A549 (cell line): Measurements from ENCODE around the gene TCF3. TPM values are rescaled to one million over a fixed set of nuclear protein-coding genes. Genes with fewer than 3 reads are reported as not detected.

Source experiments
- ATAC-seq, 2 experiments: fragments of 200-7000 bp in 1 of 2; fragments of >200 bp in 1 of 2; cut with Nextera tagmentation in 1 of 2; cut with Tn5 transposase in 1 of 2; 3 replicates each; pipeline versions ENCODE4 v1.8.0 to v1.9.1; 2018 to 2020; ENCODE audit warnings: mild to moderate bottlenecking in 1 of 2, moderate library complexity in 1 of 2
- CTCF ChIA-PET: fragments of 300-600 bp; sonication (Branson Sonifier 250); formaldehyde crosslinking; extraction: SDS; loops from one replicate; lab custom pipeline; 2021; ENCODE audit warnings: antibody characterized with exemption, inconsistent platforms; lab: Yijun Ruan, JAX
- POLR2A ChIA-PET: fragments of 350-600 bp; formaldehyde crosslinking; extraction: SDS; loops from one replicate; lab custom pipeline; 2021; ENCODE audit warnings: antibody characterized with exemption, inconsistent platforms; lab: Yijun Ruan, JAX
- DNase-seq, 2 experiments: peaks; one replicate each; pipeline versions ENCODE4 v3.0.0 to v3.0.0-alpha.2; 2011 to 2016; ENCODE audit warnings: low read depth in 1 of 2, low spot score in 1 of 2
- FAIRE-seq: peaks from 2 replicates; lab custom pipeline; 2011; peaks lifted over from hg19 to GRCh38; lab: Jason Lieb, UNC
- H3K27ac ChIP-seq, 2 experiments: fragments of >200 bp; sonication (Bioruptor Twin); formaldehyde crosslinking; 3 replicates each; pipeline ENCODE4 v1.5.1; 2016 to 2017
- H3K4me1 ChIP-seq: fragments of >200 bp; sonication (Bioruptor Twin); formaldehyde crosslinking; 3 replicates; pipeline ENCODE4 v1.6.1; 2016
- H3K4me2 ChIP-seq: fragments of >200 bp; sonication (Bioruptor Twin); formaldehyde crosslinking; 3 replicates; pipeline ENCODE4 v1.6.1; 2016
- H3K4me3 ChIP-seq: fragments of >200 bp; sonication (Bioruptor Twin); formaldehyde crosslinking; 3 replicates; pipeline ENCODE4 v1.5.1; 2016
- H3K9me3 ChIP-seq: fragments of >200 bp; sonication (Bioruptor Twin); formaldehyde crosslinking; 3 replicates; pipeline ENCODE4 v1.6.1; 2016
- BHLHE40 ChIP-seq: IDR thresholded peaks from 2 replicates; pipeline ENCODE4 v1.6.1; 2012; ENCODE audit warnings: low read depth, low read length, inconsistent platforms
- CEBPB ChIP-seq, 2 experiments: fragments of >200 bp in 1 of 2; sonication (Bioruptor Twin) in 1 of 2; formaldehyde crosslinking in 1 of 2; IDR thresholded peaks; 2 replicates each; pipeline ENCODE4 v1.6.1; 2012 to 2016
- CHD4 ChIP-seq: fragments of 200-600 bp; sonication (generic); IDR thresholded peaks from 2 replicates; pipeline ENCODE4 v1.6.1; 2016; ENCODE audit warnings: antibody characterized with exemption, mild to moderate bottlenecking, borderline replicate concordance
- EHMT2 ChIP-seq: fragments of 200-600 bp; sonication (generic); IDR thresholded peaks from 2 replicates; pipeline ENCODE4 v1.6.1; 2016; ENCODE audit warnings: antibody characterized with exemption, low read depth, mild to moderate bottlenecking, moderate library complexity
- EP300 ChIP-seq, 2 experiments: fragments of >200 bp; sonication (Bioruptor Twin); formaldehyde crosslinking; IDR thresholded peaks; 2 replicates in 1 of 2; 3 replicates in 1 of 2; pipeline ENCODE4 v1.6.1; 2016 to 2017
- ESRRA ChIP-seq: fragments of 150-350 bp; IDR thresholded peaks from 2 replicates; pipeline ENCODE4 v1.6.1; 2014; ENCODE audit warnings: mild to moderate bottlenecking, low read length, borderline replicate concordance
- FOXS1 ChIP-seq: fragments of 250-450 bp; sonication (Bioruptor Pico); IDR thresholded peaks from 2 replicates; pipeline ENCODE4 v1.5.0; 2020; ENCODE audit warnings: mild to moderate bottlenecking, moderate library complexity
- GATA3 ChIP-seq: IDR thresholded peaks from 2 replicates; pipeline ENCODE4 v1.6.1; 2012; ENCODE audit warnings: borderline replicate concordance
- HDAC2 ChIP-seq: fragments of 200-600 bp; sonication (generic); IDR thresholded peaks from 2 replicates; pipeline ENCODE4 v1.6.1; 2016
- HOXA7 ChIP-seq: fragments of 250-450 bp; sonication (Bioruptor Pico); IDR thresholded peaks from 2 replicates; pipeline ENCODE4 v1.5.0; 2020; ENCODE audit warnings: mild to moderate bottlenecking, moderate library complexity
- HOXB13 ChIP-seq: fragments of 250-450 bp; sonication (Bioruptor Pico); IDR thresholded peaks from 2 replicates; pipeline ENCODE4 v1.5.0; 2020; ENCODE audit warnings: low read depth, mild to moderate bottlenecking, moderate library complexity
- HOXB5 ChIP-seq: fragments of 250-450 bp; sonication (Bioruptor Pico); IDR thresholded peaks from 2 replicates; pipeline ENCODE4 v1.5.0; 2020; ENCODE audit warnings: mild to moderate bottlenecking, moderate library complexity
- MAFK ChIP-seq: fragments of 450-650 bp; IDR thresholded peaks from 2 replicates; pipeline ENCODE4 v1.6.1; 2014; ENCODE audit not compliant: partially characterized antibody
- MAZ ChIP-seq: fragments of 150-350 bp; IDR thresholded peaks from 2 replicates; pipeline ENCODE4 v1.6.1; 2014; ENCODE audit warnings: antibody characterized with exemption, low read depth, low read length, borderline replicate concordance
- NFE2L2 ChIP-seq: fragments of 150-350 bp; conservative IDR thresholded peaks from 2 replicates; pipeline ENCODE4 v1.6.1; 2014; ENCODE audit warnings: low read length
- POLR2AphosphoS2 ChIP-seq: conservative IDR thresholded peaks from 2 replicates; pipeline ENCODE4 v1.6.1; 2012; ENCODE audit warnings: low read length, improper control_type of control experiment, inconsistent platforms
- RAD21 ChIP-seq, 2 experiments: fragments of >200 bp in 1 of 2; sonication (Bioruptor Twin) in 1 of 2; formaldehyde crosslinking in 1 of 2; IDR thresholded peaks in 1 of 2; conservative IDR thresholded peaks in 1 of 2; 2 replicates in 1 of 2; 3 replicates in 1 of 2; pipeline ENCODE4 v1.6.1; 2012 to 2018; ENCODE audit warnings: inconsistent platforms in 1 of 2
- SREBF2 ChIP-seq: fragments of 450-650 bp; IDR thresholded peaks from 2 replicates; pipeline ENCODE4 v1.6.1; 2014; ENCODE audit warnings: mild to moderate bottlenecking, moderate library complexity
- ZSCAN20 ChIP-seq: fragments of 250-450 bp; sonication (Bioruptor Pico); IDR thresholded peaks from 2 replicates; pipeline ENCODE4 v1.8.0; 2022; ENCODE audit warnings: mild to moderate bottlenecking, moderate library complexity
- WGBS: methylation state at CpG from one replicate; pipeline ENCODE4 v1.1.6; 2017; ENCODE audit errors: missing lambda C conversion rate; 5-methylcytosine and 5-hydroxymethylcytosine counted together
- polyA plus RNA-seq, 4 experiments: library from polyadenylated mRNA; depleted of rRNA in 3 of 4; stranded (reverse); fragments of >200 nt; fragmentation: RNase III in 1 of 4; extraction: RNeasy Plus Mini Kit Qiagen cat#74134 plus additional on column Dnase treatment in 1 of 4; gene quantifications; 2 replicates in 3 of 4; 3 replicates in 1 of 4; pipeline ENCODE4 v1.2.3, GENCODE V29; 2011 to 2017
- TF ChIP-seq, protein P1 (sequence below): fragments of 150-350 bp; IDR thresholded peaks from 2 replicates; pipeline ENCODE4 v1.6.1; 2014; ENCODE audit warnings: low read depth, mild to moderate bottlenecking, low read length
- TF ChIP-seq, protein P2 (sequence below): fragments of 450-650 bp; IDR thresholded peaks from 2 replicates; pipeline ENCODE4 v1.6.1; 2014; ENCODE audit warnings: antibody characterized with exemption
- TF ChIP-seq, protein P3 (sequence below): fragments of 250-450 bp; sonication (Bioruptor Pico); IDR thresholded peaks from 2 replicates; pipeline ENCODE4 v1.5.0; 2020; ENCODE audit warnings: low read depth, mild to moderate bottlenecking, moderate library complexity

Gene TCF3
- polyA plus RNA-seq, 2 of the 4 experiments (the other 2 are of a cell fraction) = 25.6 to 52.6 TPM

DNA sequence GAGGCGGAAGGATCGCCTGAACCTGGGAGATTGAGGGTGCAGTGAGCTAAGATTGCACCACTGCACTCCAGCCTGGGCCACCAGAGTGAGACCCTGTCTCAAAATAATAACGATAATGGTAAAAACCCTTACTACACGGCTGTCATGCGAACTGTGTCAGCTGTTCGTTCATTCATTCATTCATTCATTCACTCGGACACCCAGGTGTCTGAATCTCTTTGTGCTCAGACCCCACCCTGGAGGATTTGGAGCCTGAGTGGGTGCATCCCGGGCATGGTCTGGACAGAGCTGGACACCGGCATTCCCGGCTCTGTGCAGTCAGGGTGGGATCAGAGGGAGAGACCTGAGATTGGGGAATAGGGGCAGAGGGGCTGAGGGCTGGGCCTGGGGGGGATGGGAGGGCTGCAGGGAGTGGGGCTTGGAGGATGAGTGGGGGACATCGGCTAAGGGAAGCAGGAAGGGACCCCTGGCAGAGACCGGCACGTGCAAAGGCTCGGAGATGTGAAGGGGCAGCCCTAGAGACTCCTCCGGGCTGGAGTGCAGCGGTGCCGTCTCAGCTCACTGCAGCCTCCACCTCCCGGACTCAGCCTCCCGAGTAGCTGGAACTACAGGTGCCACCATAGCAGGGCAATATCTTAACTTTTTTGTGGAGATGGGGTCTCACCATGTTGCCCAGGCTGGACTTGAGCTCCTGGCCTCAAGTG lies 31.6 kb upstream of the TCF3 start (continued):
- TF ChIP-seq, protein P1, sequence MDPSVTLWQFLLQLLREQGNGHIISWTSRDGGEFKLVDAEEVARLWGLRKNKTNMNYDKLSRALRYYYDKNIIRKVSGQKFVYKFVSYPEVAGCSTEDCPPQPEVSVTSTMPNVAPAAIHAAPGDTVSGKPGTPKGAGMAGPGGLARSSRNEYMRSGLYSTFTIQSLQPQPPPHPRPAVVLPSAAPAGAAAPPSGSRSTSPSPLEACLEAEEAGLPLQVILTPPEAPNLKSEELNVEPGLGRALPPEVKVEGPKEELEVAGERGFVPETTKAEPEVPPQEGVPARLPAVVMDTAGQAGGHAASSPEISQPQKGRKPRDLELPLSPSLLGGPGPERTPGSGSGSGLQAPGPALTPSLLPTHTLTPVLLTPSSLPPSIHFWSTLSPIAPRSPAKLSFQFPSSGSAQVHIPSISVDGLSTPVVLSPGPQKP = no peak
- TF ChIP-seq RAD21 (conservative IDR thresholded peaks at IDR 0.05 in 1 of 2, IDR thresholded peaks at IDR 0.05 in 1 of 2) = no peak

DNA sequence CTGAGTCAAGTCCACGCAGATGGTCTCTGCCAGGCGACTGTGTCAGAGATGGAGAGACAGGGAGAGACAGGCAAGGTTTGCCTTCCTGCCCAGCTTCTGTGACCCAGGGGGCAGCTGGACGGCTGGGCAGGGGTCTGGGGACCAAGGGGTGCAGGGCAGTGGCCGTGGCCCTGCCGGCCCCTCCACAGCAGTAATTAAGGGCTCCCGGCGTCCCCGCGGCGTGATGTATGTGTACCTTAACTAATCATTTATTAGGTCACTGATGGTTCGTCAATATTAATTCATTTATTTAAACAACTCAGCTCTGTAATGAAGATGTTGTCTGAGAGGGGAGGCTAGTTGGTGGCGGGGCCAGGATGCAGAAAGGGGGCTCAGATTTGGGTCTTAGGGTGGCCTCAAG lies 28.6 kb upstream of the TCF3 start:
- H3K4me3 ChIP-seq = no peak overlapping the region
- no peaks in the 10 kb centered on the region for H3K4me1 ChIP-seq
- TF ChIP-seq HOXA7 (no peak), NFE2L2 (no peak), MAZ (no peak), ESRRA (no peak)
- ChIA-PET POLR2A (no interaction called here), CTCF (interaction anchor here (0.6 to 1.3 kb wide), 7 partner anchors 9 to 135 kb away, joined by 3 to 4 read pairs (median 3); no protein-coding TSS in a partner anchor)
- no peak for ATAC-seq
- no peak overlapping the region for H3K4me2 ChIP-seq
- 78% methylated on average over 9 of the region's 12 CpGs for WGBS
- no peak for FAIRE-seq
- no peak overlapping the region for H3K27ac ChIP-seq
- H3K9me3 ChIP-seq = no peaks in the 10 kb centered on the region
- DNase-seq = no peak

DNA sequence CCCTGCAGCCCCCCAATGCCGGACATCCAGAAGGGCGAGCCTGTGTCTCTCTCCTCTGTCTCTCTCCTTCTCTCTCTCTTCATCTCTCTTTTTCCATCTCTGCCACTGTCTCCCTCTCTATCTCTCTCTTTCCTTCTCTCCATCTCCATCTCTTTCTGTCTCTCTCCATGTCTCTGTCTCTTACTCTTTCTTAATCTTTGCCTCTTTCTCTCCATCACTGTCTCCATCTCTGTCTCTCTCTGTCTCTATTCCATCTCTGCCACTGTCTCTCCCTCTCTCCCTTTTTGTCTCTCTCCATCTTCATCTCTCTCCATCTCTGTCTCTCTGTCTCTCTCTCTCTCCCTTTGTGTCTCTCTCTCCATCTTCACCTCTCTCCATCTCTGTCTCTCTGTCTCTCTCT lies 25.7 kb upstream of the TCF3 start:
- no peak for DNase-seq
- ChIA-PET CTCF (interaction anchor here (1.0 kb wide), 1 partner anchor 89 kb away, joined by 3 read pairs; no protein-coding TSS in a partner anchor), POLR2A (no interaction called here)
- Histone ChIP-seq H3K4me3 (no peak overlapping the region), H3K27ac (no peak overlapping the region), H3K9me3 (no peaks in the 10 kb centered on the region), H3K4me1 (no peaks in the 10 kb centered on the region), H3K4me2 (no peak overlapping the region)
- no peak for FAIRE-seq
- no peak for ATAC-seq
- 41% methylated on average over 2 of the region's 2 CpGs for WGBS
- TF ChIP-seq, protein P2, sequence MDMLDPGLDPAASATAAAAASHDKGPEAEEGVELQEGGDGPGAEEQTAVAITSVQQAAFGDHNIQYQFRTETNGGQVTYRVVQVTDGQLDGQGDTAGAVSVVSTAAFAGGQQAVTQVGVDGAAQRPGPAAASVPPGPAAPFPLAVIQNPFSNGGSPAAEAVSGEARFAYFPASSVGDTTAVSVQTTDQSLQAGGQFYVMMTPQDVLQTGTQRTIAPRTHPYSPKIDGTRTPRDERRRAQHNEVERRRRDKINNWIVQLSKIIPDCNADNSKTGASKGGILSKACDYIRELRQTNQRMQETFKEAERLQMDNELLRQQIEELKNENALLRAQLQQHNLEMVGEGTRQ = no peak
- no peak for TF ChIP-seq EHMT2
- no peak for TF ChIP-seq BHLHE40
- no peak for TF ChIP-seq HDAC2
- no peak for TF ChIP-seq CEBPB (IDR thresholded peaks at IDR 0.05)
- no peak for TF ChIP-seq HOXB5 (CRISPR knock-in tag)
- TF ChIP-seq HOXB13 (CRISPR knock-in tag) = no peak
- TF ChIP-seq, protein P3, sequence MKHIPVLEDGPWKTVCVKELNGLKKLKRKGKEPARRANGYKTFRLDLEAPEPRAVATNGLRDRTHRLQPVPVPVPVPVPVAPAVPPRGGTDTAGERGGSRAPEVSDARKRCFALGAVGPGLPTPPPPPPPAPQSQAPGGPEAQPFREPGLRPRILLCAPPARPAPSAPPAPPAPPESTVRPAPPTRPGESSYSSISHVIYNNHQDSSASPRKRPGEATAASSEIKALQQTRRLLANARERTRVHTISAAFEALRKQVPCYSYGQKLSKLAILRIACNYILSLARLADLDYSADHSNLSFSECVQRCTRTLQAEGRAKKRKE (CRISPR knock-in tag) = no peak
- no peak for TF ChIP-seq EP300 (IDR thresholded peaks at IDR 0.05)
- TF ChIP-seq SREBF2 = no peak
- no peak for TF ChIP-seq CHD4
- TF ChIP-seq MAFK = no peak
- TF ChIP-seq GATA3 = no peak
- TF ChIP-seq FOXS1 (CRISPR knock-in tag) = no peak
- TF ChIP-seq POLR2AphosphoS2 = no peak
- no peak for TF ChIP-seq MAZ
- TF ChIP-seq ZSCAN20 (CRISPR knock-in tag) = no peak
- no peak for TF ChIP-seq NFE2L2
